SW480 (cell line): ENCODE data around the gene ZDHHC22.

ENCODE experiments used
- DNase-seq: peaks from one replicate; pipeline ENCODE4 v3.0.0-alpha.2; 2016; ENCODE audit warnings: low spot score

Gene ZDHHC22

GRCh38 chr14:77157740-77158139, 16.1 kb upstream of the ZDHHC22 start:
- no peak for DNase-seq

- no peak for DNase-seq
These were observed 13.5 kb upstream of the ZDHHC22 start for GRCh38 chr14:77155083-77155482.

GRCh38 chr14:77154421-77154820, 12.8 kb upstream of the ZDHHC22 start:
- no peak for DNase-seq

- no peak for DNase-seq
These were observed 12.2 kb upstream of the ZDHHC22 start for GRCh38 chr14:77153802-77154201.

- DNase-seq, result peak; percentile 87
These were observed 10.5 kb upstream of the ZDHHC22 start for GRCh38 chr14:77151918-77152588.

GRCh38 chr14:77151245-77151644, 9.7 kb upstream of the ZDHHC22 start:
- peak; percentile 37 for DNase-seq

- DNase-seq, result no peak
These were observed 7.1 kb upstream of the ZDHHC22 start for GRCh38 chr14:77148510-77149231.

GRCh38 chr14:77145975-77146740, 4.6 kb upstream of the ZDHHC22 start:
- no peak for DNase-seq

- DNase-seq, result no peak
These were observed 3.0 kb upstream of the ZDHHC22 start for GRCh38 chr14:77144412-77145115.

GRCh38 chr14:77143071-77143470, 1.5 kb upstream of the ZDHHC22 start:
- DNase-seq, result no peak

GRCh38 chr14:77142005-77142800, 612 bp upstream of the ZDHHC22 start:
- DNase-seq, result no peak

GRCh38 chr14:77140359-77141213, 1.0 kb downstream of the ZDHHC22 start:
- DNase-seq, result no peak

- DNase-seq, result no peak
These were observed 1.8 kb downstream of the ZDHHC22 start for GRCh38 chr14:77139540-77140358.

- DNase-seq, result no peak
These were observed 2.6 kb downstream of the ZDHHC22 start for GRCh38 chr14:77139022-77139421.

GRCh38 chr14:77133720-77134338, 7.8 kb downstream of the ZDHHC22 start:
- DNase-seq, result no peak

- no peak for DNase-seq
These were observed 9.6 kb downstream of the ZDHHC22 start for GRCh38 chr14:77131871-77132486.

- DNase-seq, result no peak
These were observed 10.4 kb downstream of the ZDHHC22 start for GRCh38 chr14:77131206-77131605.

GRCh38 chr14:77130386-77130785, 11.2 kb downstream of the ZDHHC22 start:
- DNase-seq, result no peak

- peak; percentile 98 for DNase-seq
These were observed 13.1 kb downstream of the ZDHHC22 start for GRCh38 chr14:77128414-77128891.
